Eye (tissue), 1 donor: ENCODE results near the gene UNC45A.

Experiments used
- DNase-seq: peaks from one replicate; pipeline ENCODE4 v3.0.0-alpha.2; 2015

UNC45A gene

DNA sequence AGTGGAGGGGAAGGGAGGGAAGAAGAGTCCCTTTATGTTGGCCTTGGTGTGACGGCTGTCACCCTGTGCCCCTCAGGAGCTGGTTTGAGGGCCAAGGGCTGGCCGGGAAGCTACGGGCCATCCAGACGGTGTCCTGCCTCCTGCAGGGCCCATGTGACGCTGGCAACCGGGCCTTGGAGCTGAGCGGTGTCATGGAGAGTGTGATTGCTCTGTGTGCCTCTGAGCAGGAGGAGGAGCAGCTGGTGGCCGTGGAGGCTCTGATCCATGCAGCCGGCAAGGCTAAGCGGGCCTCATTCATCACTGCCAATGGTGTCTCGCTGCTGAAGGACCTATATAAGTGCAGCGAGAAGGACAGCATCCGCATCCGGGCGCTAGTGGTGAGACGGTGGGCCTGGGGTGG lies 11.5 kb downstream of the UNC45A start:
- DNase-seq, result no peak

DNA sequence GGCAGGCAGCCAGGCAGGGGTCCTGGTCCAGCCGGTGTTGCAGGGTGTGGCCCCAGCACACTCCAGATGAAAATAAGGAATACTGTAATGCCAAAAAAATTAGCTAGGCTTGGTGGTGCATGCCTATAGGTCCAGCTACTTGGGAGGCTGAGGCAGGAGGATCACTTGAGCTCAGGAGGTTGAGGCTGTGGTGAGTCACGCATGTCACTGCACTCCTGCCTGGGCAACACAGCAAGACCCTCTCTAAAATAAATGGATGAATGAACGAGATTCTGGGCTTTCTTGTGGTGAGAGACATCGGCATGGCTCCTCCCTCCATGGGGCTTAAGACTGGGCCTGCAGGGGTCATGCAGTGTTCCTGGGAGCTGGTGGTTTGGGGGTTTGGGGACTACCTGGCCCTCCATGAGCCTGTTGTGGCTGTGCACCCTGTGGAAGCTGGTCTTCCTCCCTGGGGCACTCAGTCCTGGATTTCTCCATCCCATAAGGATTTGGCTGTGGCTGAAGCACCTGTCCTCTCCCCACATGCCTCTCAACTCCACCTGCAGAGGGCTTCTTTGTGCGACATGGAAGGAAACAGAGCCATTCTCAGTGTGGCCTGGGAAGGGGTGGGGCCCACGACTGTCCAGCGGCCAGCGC lies 12.0 kb downstream of the UNC45A start:
- DNase-seq, result no peak

DNA sequence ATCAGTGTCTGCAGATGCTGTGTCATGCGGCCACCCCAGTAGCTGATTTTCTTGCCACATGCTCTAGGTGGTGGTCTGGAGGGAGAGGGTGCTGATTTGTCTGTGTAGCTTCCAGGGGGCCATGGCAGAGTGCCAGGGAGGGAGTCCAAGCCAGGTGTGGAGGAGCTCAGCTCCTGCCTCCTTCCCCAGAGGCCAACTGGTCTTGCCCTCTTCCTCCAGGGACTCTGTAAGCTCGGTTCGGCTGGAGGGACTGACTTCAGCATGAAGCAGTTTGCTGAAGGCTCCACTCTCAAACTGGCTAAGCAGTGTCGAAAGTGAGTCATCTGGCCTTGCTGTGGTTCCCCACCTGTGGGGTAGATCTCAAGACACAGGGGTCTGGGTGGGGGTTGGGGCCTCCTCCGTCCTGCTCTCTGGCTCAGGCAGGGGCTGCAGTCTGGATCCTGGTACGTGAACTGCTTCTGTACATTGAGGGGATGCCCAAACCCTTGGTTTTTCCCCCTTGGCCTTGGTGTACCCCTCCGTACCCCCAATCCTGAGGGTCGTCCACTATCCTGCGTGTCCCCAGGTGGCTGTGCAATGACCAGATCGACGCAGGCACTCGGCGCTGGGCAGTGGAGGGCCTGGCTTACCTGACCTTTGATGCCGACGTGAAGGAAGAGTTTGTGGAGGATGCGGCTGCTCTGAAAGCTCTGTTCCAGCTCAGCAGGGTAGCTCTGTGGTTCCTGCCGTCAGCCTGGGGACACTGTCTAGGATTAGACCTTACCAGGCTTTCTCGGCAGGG lies 12.7 kb downstream of the UNC45A start:
- no peak for DNase-seq

DNA sequence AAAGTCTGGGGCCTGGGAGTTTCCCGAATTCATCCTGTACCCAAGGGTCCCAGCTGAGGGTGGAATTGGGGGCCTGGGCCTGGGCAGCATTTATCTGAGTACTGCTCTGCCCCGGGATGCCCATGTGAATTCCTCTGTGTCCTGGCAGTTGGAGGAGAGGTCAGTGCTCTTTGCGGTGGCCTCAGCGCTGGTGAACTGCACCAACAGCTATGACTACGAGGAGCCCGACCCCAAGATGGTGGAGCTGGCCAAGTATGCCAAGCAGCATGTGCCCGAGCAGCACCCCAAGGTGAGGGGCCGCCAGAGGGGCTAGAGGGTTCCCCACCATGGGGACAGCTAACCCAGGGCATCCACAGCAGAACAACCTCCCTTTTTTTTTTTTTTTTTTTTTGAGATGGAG lies 13.4 kb downstream of the UNC45A start:
- no peak for DNase-seq

DNA sequence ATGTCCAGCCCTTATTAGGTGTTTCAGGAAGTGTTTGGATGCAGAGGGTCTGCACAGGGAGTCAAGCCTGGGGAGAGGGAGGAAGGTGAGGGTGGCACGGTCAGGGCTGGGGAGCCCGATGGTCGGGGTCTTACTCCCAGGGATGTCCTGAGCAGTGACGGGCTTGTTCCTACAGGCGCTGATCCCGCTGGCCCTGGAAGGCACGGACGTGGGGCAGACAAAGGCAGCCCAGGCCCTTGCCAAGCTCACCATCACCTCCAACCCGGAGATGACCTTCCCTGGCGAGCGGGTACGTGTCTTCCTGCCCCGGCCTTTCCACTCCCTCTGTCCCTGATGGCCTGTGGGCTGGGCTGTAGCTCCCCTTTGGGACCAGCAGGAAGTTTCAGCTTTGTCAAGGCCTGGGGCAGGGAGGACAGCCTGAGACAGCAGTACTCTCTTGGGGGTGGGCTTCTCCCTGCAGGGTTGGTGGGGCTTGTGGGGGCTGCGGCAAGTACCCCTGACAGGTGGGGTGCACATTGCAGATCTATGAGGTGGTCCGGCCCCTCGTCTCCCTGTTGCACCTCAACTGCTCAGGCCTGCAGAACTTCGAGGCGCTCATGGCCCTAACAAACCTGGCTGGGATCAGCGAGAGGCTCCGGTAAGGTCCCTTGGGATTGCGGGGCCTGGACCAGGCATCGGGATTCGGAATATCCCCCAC lies 15.0 kb downstream of the UNC45A start:
- DNase-seq, result no peak

DNA sequence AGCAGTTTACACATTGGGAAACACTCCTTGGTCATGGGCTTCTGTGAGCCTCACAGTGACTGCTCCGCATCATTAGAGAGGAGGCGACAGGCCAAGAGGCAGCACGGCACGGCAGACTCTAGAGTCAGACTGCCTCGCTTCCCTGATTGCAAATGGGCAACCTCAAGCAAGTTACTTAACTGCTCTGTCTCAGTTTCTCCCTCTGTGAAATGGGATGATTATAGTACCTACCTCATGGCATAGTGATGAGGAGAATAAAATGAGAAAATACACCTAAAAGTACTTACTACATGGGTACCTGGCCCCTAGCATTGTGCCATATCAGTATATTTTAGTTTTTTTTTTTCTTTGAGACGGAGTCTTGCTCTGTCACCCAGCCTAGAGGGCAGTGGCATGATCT lies 15.6 kb downstream of the UNC45A start:
- DNase-seq, result no peak

DNA sequence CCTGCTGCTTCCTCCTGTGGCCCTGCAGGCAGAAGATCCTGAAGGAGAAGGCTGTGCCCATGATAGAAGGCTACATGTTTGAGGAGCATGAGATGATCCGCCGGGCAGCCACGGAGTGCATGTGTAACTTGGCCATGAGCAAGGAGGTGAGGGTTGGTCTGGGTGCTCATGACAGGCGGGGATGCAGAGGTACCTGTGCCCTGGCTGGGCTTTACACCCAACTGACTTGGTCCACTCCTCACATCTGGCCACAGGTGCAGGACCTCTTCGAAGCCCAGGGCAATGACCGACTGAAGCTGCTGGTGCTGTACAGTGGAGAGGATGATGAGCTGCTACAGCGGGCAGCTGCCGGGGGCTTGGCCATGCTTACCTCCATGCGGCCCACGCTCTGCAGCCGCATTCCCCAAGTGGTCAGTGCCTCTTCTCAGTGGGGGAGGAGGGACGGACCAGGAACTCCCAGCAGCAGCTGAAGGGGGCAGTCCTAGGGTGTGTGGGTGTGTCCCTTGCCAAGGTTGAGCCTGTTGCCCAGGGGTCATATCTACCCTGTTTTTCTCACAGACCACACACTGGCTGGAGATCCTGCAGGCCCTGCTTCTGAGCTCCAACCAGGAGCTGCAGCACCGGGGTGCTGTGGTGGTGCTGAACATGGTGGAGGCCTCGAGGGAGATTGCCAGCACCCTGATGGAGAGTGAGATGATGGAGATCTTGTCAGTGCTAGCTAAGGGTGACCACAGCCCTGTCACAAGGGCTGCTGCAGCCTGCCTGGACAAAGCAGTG lies 18.0 kb downstream of the UNC45A start:
- no peak for DNase-seq

DNA sequence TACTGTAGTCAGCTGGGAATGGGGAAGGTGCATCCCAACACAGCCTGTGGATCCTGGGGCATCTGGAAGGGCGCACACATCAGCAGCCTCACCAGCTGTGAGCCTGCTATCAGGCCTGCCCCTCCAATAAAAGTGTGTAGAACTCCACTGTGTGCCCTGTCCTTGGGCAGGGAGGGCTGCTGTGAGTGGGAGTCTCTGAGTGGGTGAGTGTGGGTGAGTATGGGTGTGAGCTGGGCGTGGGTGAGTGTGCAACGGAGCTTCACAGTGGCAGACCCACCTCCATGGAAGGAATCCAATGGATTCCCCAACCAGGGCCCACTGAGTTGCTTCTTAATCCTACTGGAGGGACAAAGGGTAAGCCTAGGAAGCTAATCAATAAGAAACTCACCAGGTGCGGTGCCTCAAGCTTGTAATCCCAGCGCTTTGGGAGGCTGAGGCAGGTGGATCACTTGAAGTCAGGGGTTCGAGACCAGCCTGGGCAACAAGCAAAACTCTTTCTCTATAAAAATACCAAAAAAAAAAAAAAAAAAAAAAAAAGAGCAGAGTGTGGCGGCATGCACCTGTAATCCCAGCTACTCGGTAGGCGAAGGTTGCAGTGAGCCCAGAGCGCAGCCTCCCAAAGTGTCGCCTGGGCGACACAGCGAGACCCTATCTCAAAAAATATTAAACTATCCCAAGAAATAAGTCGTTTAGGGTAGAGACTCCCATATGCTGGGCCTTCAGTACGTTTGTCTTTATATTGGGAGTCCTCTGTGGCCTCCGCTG lies 19.0 kb downstream of the UNC45A start:
- peak; percentile 10 for DNase-seq

DNA sequence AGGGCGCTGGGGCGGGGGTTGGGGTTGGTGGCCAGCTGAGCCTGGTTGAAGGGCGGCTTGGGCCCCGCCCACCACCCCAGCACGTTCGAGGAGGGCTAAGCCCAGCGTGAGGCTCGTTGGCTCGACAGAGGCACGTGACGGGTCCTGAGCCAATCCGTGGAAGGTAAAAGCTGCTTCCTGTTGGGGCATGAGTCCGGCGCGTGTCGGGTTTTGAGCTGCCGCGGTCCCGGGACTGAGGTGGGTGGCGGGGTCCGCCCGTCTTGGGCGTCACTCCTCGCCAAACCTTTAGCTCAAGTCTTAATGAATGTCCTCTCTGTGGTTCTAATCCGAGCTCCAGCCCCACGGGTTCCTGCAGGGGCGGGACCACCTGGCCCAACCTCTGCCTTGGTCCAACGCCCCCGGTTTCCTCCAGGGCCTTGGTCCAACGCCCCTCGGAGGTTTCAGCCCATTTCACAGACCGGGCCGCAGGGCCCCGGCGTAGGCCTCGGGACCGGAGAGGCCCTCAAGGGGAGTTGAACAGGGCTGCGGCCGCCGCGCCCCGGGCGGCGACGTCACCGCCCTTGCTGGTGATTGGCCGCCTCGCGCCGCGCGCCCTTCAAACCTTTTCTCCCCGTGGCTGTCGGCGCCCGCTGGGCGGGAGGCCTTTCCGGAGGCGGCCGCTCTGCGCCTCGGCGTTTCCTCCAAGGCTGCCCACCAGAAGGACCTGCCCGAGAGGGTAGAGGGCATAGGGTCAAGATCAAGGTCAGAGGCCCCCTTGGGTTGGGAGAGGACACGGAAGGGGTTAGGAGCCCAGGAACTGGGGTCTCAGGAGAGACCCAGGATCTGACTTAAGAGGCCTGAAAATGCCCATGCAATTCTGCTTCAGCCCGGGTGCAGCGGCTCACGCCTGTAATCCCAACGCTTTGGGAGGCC lies 19.9 kb downstream of the UNC45A start, which contains the start of gene RCCD1:
Gene RCCD1 (plus strand): TSS at position 173 of the 912 bp plus-strand sequence. CDS start 1,851 bp downstream, outside the sequence.
- peak; percentile 96 for DNase-seq

DNA sequence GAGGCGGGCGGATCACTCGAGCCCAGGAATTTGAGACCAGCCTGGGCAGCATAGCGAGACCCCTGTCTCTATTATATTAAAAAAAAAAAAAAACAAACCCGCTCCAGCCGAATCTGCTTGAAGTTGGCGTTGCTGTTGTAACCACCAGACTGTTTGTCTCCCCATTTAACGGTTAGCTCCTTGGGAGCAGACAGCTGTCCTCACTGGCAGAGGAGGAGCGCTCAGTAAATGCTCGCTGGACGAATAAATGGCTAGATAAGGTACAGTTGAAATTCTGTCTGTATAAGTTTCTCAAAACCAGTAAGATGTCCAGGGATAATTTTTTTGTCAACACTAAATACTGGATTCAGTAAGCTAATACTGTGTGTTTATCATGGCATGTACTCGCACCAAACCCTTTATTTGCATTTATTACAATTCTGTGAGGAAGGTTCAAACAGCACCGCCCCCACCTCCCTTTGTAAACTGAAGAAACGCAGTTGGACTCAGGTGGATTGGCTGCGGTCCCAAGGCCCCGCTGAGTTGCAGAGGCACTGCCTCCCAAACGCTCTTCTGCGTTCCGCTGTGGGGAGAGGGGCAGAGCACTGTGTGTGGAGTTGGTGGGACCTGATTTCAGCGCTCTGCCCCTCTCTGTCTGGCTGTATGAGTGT lies 20.7 kb downstream of the UNC45A start:
- peak; percentile 8 for DNase-seq

DNA sequence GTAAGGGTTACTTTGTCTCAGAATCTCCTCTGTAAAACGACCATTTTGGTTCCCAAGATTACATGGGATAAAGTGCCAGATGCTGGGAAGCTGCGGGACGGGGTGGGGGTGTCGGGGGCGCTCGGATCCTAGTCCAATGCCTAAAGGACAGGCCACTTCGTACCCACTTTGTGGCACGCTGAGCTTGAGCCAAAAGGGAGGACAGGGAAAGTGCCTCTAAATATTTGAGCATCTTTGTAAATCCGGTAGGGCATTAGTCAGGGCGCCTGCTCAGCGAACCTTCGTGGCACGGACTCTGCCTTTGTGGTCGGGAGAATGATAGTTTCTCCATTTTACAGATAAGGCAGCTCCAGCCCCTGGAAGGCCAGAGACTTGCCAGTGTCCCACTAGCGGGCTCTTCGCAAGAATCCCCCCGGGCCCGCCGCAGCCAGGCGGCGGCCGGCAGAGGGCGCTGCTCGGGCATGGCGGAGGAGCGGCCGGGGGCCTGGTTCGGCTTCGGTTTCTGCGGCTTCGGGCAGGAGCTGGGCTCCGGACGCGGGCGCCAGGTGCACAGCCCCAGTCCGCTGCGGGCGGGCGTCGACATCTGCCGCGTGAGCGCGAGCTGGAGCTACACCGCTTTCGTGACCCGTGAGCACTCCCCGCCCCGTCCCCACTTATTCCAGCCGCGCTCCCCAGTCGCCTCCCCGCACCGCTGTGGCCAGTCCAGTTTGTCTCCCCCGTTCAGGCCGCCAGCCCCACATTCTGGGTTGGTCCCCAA lies 21.4 kb downstream of the UNC45A start:
- peak; percentile 95 for DNase-seq

DNA sequence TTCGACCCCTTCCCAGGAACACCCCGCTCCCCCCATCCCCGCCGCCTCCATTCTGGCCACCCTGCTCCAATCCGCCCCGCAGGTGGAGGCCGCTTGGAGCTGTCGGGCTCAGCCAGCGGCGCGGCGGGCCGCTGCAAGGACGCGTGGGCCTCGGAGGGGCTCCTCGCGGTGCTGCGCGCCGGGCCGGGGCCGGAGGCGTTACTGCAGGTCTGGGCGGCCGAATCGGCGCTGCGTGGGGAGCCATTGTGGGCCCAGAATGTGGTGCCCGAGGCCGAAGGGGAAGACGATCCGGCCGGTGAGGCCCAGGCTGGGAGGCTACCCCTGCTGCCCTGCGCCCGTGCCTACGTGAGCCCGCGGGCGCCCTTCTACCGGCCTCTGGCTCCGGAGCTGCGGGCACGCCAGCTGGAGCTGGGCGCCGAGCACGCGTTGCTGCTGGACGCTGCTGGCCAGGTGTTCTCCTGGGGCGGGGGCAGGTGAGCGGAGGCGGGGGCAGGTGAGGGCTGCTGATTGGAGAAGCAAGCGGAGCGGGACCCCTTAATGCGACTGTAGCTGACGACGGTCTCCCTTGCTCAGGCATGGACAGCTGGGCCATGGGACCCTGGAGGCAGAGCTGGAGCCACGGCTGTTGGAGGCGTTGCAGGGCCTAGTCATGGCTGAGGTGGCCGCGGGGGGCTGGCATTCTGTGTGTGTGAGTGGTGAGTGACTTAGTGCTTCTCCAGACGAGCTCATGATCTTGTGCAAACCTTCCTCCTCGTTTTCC lies 22.1 kb downstream of the UNC45A start:
- DNase-seq, result peak; percentile 74

DNA sequence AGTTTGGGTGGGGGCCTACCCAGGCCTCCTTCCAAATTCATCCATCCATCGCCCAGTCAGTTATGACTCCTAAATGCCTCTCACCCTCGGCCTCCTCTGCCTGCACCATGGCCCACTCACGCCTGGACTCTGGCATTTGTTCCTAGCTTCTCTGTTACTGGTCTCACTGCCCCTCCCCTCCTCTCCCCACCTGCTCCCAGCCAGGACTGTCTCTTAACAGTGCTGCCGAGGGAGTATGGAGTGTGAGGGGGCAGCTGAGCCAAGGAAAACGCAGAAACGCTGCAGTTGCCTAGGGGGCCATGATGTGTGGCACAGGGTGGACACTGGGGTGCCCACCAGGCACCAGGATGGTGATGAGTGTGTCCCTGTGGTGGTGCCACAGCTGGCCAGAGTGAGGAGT lies 22.7 kb downstream of the UNC45A start:
- DNase-seq, result no peak

DNA sequence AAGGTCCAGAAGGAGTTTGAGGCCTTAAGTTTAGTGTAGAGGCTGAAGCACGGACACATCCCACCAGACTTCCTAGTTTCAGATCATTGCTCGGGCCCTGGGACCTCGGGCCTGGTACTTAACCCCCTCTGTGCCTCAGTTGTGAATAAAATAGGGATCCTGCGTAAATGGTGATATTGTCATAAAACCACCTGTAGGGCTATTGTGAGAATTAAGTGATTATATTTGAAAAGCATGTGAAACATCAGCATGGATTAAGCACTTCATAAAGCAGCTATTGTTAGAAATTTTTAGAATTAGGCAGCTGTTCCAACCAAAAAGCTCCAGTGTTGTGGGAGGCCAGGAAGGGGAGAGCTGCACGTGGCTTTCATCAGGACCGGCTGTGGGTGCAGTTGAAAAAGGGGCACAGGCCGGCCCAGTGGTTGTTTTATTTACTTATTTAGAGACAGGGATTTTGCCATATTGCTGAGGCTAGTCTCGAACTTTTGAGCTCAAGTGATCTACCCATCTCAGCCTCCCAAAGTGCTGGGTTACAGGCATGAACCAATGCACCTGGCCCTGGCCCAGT lies 24.0 kb downstream of the UNC45A start:
- no peak for DNase-seq

DNA sequence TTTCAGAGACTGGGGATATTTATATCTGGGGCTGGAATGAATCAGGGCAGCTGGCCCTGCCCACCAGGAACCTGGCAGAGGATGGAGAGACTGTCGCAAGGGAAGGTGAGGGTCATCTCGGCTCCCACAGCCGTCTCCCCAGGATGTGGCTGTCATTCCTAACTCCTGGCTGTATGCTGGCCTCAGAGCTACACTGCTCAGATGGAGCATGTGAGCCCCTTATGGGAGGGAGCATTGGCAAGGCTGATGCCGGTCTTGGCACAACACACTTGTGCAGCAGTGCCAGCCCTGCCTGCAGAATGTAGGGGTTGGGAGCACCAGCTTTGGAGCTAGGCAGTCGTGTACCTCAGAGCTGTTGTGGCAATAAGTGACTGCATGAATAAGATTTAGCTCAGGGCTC lies 24.8 kb downstream of the UNC45A start:
- DNase-seq, result no peak

DNA sequence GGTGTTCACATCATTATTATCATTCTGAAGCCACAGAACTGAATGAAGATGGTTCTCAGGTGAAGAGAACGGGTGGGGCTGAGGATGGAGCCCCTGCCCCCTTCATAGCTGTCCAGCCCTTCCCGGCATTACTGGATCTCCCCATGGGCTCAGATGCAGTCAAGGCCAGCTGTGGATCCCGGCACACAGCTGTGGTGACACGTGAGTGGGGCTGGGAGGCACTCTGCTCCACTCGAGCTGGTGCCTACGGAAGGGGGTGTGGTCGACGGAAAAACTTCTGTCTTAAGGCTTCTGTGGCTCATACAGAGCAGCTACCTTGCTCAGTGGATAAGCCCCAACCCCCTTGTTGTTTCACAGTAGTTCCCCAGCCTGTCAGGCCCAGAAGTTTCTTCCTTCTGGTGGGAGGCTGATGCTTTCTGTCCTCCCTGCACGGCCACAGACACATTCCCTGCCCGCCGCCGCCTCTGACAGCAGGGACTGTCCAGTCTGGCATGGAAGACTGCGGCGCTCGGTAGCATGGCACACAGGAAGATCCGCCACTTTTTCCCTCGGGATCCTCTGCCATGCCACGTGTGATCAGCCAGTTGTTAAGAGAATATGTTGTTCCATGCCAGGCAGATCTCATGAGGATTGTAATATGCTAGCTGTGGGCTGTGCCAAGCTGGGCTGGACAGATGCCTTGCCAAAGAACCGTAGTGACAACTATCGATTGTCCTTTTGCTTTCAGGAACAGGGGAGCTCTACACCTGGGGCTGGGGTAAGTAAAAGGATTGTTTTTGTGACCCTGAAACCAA lies 25.4 kb downstream of the UNC45A start:
- no peak for DNase-seq

DNA sequence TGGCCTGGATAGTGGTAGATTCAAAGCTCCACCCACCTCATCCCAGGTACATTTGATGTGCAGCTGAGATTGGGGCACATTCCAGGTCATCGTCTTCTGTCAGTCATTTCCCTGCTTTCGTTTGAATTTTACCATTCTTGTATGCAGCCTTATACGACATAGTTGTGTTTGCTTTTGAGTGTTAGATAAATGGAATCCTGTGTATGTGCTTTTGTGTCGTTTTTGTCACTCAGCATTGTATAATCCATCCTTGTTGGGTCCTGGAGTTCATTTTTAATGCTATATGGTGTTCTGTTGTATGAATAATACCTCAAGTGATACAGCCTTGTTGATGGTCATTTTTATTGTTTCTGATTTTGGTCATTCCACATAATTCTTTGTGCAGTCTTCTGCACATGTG lies 26.9 kb downstream of the UNC45A start:
- no peak for DNase-seq

DNA sequence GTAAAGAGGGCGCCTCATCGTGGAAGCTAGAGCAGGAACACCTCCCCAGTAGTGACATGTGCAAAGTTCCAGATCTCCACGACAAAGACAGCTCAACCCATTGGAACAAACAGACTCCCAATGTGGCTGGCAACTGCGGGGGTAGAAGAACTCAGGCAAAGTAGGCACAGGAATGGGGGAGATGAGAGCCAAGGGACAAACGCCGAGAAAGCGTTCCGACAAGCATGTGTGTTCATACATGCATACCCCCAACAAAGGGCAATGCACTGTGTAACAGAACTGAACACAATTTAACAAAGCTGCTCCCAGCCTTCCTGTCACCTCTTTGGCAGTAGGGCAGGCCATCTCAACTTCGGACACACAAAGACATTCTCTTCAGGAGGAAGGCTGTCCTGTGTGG lies 31.2 kb downstream of the UNC45A start:
- no peak for DNase-seq
